MCF 10A (cell line): ENCODE data around the gene ACER3. TPM values are rescaled to one million over a fixed set of nuclear protein-coding genes. Genes with fewer than 3 reads are reported as not detected.

ENCODE experiments used
- BruUV-seq: library from RNA; stranded (reverse); fragments of 400-500 nt; replicated peaks from 2 replicates; lab custom pipeline; 2021; lab: Mats Ljungman, UMichigan
- CTCF ChIA-PET: fragments of 300-600 bp; sonication (Branson Sonifier 250); formaldehyde crosslinking; extraction: SDS; loops from one replicate; lab custom pipeline; 2021; ENCODE audit warnings: antibody characterized with exemption, inconsistent platforms; lab: Yijun Ruan, JAX
- POLR2A ChIA-PET: fragments of 300-600, 350-650 bp; sonication (Branson Sonifier 250); formaldehyde crosslinking; extraction: SDS; loops from one replicate; lab custom pipeline; 2020; ENCODE audit warnings: antibody characterized with exemption, inconsistent platforms; lab: Yijun Ruan, JAX
- DNase-seq: peaks from one replicate; pipeline ENCODE4 v3.0.0-alpha.2; 2018; ENCODE audit not compliant: unreplicated experiment
- H3K27ac Mint-ChIP-seq: one replicate; pipeline ENCODE4 v1.8.0; 2022; ENCODE audit warnings: mild to moderate bottlenecking, low read depth, mixed read lengths; ENCODE audit not compliant: unreplicated experiment
- H3K27me3 Mint-ChIP-seq: one replicate; pipeline ENCODE4 v1.8.0; 2022; ENCODE audit warnings: mixed read lengths; ENCODE audit not compliant: insufficient read depth, unreplicated experiment
- H3K36me3 Mint-ChIP-seq: one replicate; pipeline ENCODE4 v1.8.0; 2022; ENCODE audit warnings: mild to moderate bottlenecking, moderate library complexity, mixed read lengths; ENCODE audit not compliant: insufficient read depth, unreplicated experiment
- H3K4me1 Mint-ChIP-seq: one replicate; pipeline ENCODE4 v1.8.0; 2022; ENCODE audit warnings: mixed read lengths; ENCODE audit not compliant: insufficient read depth, unreplicated experiment
- H3K4me3 Mint-ChIP-seq: one replicate; pipeline ENCODE4 v1.8.0; 2022; ENCODE audit warnings: mild to moderate bottlenecking, moderate library complexity, mixed read lengths; ENCODE audit not compliant: unreplicated experiment
- H3K9me3 Mint-ChIP-seq: one replicate; pipeline ENCODE4 v1.8.0; 2022; ENCODE audit warnings: mixed read lengths; ENCODE audit not compliant: unreplicated experiment
- intact Hi-C: fragments of 100-400 bp; cut with micrococcal nuclease; formaldehyde crosslinking; loops from 2 replicates; pipeline ENCODE4 v1.14.1; 2022
- total RNA-seq: library from RNA; stranded (reverse); gene quantifications from 2 replicates; pipeline ENCODE4 v1.2.3, GENCODE V29; 2022
- TF ChIP-seq, protein P1 (sequence below): fragments of 200-600 bp; IDR thresholded peaks from one replicate; pipeline ENCODE4 v1.8.0; 2022; ENCODE audit warnings: antibody characterized with exemption, mild to moderate bottlenecking; ENCODE audit not compliant: unreplicated experiment

ACER3 gene
- total RNA-seq, 1 experiment from 2014 or later, result 12.7 TPM

DNA sequence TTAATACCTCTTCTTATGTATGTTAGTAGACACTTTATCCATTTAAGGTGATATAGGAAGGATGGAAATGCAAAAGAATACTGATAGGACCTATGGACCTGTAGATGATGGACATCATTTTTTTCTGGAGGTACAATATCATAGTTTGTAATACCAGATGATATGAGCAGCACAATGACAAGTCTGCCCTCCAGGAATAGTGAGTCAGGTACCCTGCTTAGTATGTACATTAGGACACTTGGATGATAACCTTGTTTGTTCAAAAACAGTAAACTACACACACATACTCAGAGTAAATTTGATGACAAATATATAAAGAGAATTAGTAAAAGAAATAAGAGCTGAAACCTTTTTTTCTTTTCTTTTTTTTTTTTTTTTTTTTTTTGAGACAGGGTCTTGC lies 114.8 kb downstream of the ACER3 start:
- no TSS peak for BruUV-seq
- CTCF ChIA-PET, result interaction anchor here (0.5 to 0.9 kb wide), 2 partner anchors 10 to 55 kb away, joined by 3 read pairs; no protein-coding TSS in a partner anchor
- H3K4me3 Mint-ChIP-seq, result no peak overlapping the region
- H3K27me3 Mint-ChIP-seq, result no peaks in the 10 kb centered on the region
- DNase-seq, result no peak
- H3K36me3 Mint-ChIP-seq, result no peaks in the 10 kb centered on the region
- intact Hi-C loops, result no loop called here
- no peaks in the 10 kb centered on the region for H3K4me1 Mint-ChIP-seq
- POLR2A ChIA-PET, result interaction anchor here (0.8 kb wide), 1 partner anchor 24 kb away, joined by 4 read pairs; no protein-coding TSS in a partner anchor
- H3K9me3 Mint-ChIP-seq, result peaks cover 13% of the 10 kb centered on the region
- H3K27ac Mint-ChIP-seq, result no peak overlapping the region
- TF ChIP-seq, protein P1, sequence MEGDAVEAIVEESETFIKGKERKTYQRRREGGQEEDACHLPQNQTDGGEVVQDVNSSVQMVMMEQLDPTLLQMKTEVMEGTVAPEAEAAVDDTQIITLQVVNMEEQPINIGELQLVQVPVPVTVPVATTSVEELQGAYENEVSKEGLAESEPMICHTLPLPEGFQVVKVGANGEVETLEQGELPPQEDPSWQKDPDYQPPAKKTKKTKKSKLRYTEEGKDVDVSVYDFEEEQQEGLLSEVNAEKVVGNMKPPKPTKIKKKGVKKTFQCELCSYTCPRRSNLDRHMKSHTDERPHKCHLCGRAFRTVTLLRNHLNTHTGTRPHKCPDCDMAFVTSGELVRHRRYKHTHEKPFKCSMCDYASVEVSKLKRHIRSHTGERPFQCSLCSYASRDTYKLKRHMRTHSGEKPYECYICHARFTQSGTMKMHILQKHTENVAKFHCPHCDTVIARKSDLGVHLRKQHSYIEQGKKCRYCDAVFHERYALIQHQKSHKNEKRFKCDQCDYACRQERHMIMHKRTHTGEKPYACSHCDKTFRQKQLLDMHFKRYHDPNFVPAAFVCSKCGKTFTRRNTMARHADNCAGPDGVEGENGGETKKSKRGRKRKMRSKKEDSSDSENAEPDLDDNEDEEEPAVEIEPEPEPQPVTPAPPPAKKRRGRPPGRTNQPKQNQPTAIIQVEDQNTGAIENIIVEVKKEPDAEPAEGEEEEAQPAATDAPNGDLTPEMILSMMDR, result no peak

DNA sequence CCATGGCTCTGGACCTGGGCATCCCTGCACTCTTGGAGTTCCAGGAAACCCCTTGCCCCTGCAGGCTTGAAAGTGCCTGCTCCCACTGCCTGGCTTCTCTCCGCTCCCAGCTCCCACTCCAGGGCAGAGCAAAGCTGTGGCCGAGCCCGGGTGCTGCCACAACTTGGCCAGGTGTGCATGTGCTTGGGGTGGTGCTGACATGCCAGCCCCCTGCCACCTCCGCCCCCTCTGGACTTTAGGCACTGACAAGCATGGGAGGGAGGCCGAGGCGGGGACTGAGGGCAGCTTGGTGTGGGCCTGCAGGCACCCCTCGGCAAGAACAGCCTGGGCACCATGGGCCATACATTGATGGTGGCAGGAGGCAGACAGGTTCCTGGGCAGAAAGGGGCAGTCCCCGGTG lies 117.1 kb downstream of the ACER3 start:
- Mint-ChIP-seq H3K4me3 (no peak overlapping the region), H3K36me3 (no peaks in the 10 kb centered on the region), H3K4me1 (no peaks in the 10 kb centered on the region), H3K9me3 (no peaks in the 10 kb centered on the region), H3K27me3 (no peaks in the 10 kb centered on the region), H3K27ac (no peak overlapping the region)
- ChIA-PET CTCF (interaction anchor here (0.6 to 0.9 kb wide), 3 partner anchors 13 to 1136 kb away, joined by 3 to 4 read pairs (median 3); no protein-coding TSS in a partner anchor), POLR2A (no interaction called here)
- no peak for DNase-seq
- intact Hi-C loops, result no loop called here
- BruUV-seq, result no TSS peak
- TF ChIP-seq, protein P1, result no peak

DNA sequence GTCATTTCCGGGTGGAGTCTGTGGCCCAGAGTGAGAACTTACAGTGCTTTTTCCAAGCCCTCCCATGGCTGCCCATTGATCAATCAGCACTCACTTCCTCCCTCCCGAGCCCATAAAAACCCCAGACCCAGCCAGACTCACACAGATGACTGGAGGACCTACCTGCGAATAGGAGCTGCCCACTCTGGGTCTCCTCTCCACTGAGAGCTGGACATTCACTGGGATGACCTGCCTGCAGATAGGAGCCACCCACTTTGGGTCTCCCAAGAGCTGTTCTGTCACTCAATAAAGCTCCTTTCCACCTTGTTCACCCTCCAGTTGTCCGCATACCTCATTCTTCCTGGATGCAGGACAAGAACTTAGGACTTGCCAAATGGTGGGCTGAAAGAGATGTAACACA lies 117.5 kb downstream of the ACER3 start:
- H3K4me1 Mint-ChIP-seq, result no peaks in the 10 kb centered on the region
- H3K27me3 Mint-ChIP-seq, result no peaks in the 10 kb centered on the region
- no peaks in the 10 kb centered on the region for H3K36me3 Mint-ChIP-seq
- no peak overlapping the region for H3K27ac Mint-ChIP-seq
- TF ChIP-seq, protein P1, result no peak
- no peak overlapping the region for H3K4me3 Mint-ChIP-seq
- ChIA-PET POLR2A (no interaction called here), CTCF (interaction anchor here (0.6 to 0.9 kb wide), 4 partner anchors 10 to 1135 kb away, joined by 3 to 4 read pairs (median 4); no protein-coding TSS in a partner anchor)
- intact Hi-C loops, result no loop called here
- BruUV-seq, result no TSS peak
- H3K9me3 Mint-ChIP-seq, result no peaks in the 10 kb centered on the region
- no peak for DNase-seq

DNA sequence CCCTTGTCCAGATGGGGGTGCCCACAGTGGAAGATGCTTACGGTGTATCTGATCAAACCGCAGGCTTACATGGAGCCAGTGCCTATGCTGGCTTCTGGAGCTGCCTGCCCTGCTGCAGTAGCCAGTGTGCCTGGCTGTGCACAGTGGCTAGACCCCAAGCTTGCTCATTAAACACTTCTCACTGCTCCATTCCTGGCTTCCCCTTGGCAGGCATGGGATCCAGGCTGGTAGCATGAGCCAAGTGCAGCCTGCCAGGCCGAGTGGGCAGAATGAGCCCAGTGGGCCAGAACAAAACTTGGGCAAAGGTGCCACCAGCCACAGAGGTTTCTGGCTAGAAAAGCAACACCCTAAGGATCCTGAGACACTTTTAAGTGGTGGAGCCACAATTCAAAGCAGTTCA lies 118.1 kb downstream of the ACER3 start:
- no peaks in the 10 kb centered on the region for H3K4me1 Mint-ChIP-seq
- no peaks in the 10 kb centered on the region for H3K9me3 Mint-ChIP-seq
- no peak for DNase-seq
- ChIA-PET POLR2A (interaction anchor here (0.6 kb wide), 1 partner anchor 96 kb away, joined by 3 read pairs; no protein-coding TSS in a partner anchor), CTCF (interaction anchor here (0.6 to 1.2 kb wide), 4 partner anchors 10 to 162 kb away, joined by 3 to 4 read pairs (median 4); no protein-coding TSS in a partner anchor)
- peaks cover 2% of the 10 kb centered on the region for H3K36me3 Mint-ChIP-seq
- intact Hi-C loops, result no loop called here
- no peak overlapping the region for H3K4me3 Mint-ChIP-seq
- H3K27ac Mint-ChIP-seq, result no peak overlapping the region
- TF ChIP-seq, protein P1, result no peak
- H3K27me3 Mint-ChIP-seq, result no peaks in the 10 kb centered on the region
- BruUV-seq, result no TSS peak
